Measurements from ENCODE around the gene ACY1. TPM values are rescaled to one million over a fixed set of nuclear protein-coding genes. Genes with fewer than 3 reads are reported as not detected.

The ACY1 gene
- total RNA-seq, 1 donor from 2014 or later: 21.9 TPM

- intact Hi-C loops (cut with DNase I): no loop called here
Observed at GRCh38 chr3:51945031-51945840, 38.1 kb upstream of the ACY1 start.

GRCh38 chr3:51945926-51946705 lies 37.2 kb upstream of the ACY1 start:
- ATAC-seq (no peak), DNase-seq (ENCODE audit: low spot score) (no peak)
- intact Hi-C loops (cut with DNase I): no loop called here

More at GRCh38 chr3:51945031-51945840, 38.1 kb upstream of the ACY1 start:
- ATAC-seq (no peak), DNase-seq (ENCODE audit: low spot score) (no peak)

GRCh38 chr3:51946796-51947195 lies 36.5 kb upstream of the ACY1 start:
- DNase-seq (ENCODE audit: low spot score): no peak
- intact Hi-C loops (cut with DNase I): no loop called here
- no peak for ATAC-seq

- DNase-seq (ENCODE audit: low spot score) (no peak), ATAC-seq (no peak)
- intact Hi-C loops (cut with DNase I): no loop called here
Observed at GRCh38 chr3:51947215-51947900, 36.0 kb upstream of the ACY1 start.

- intact Hi-C loops (cut with DNase I): no loop called here
- DNase-seq (ENCODE audit: low spot score) (no peak), ATAC-seq (no peak)
Observed at GRCh38 chr3:51948016-51948580, 35.2 kb upstream of the ACY1 start.

- no peak for ATAC-seq
- no peak for DNase-seq (ENCODE audit: low spot score)
- intact Hi-C loops (cut with DNase I): no loop called here
Observed at GRCh38 chr3:51949121-51949520, 34.2 kb upstream of the ACY1 start.

GRCh38 chr3:51950899-51951298 lies 32.4 kb upstream of the ACY1 start:
- DNase-seq (ENCODE audit: low spot score) (no peak), ATAC-seq (no peak)
- intact Hi-C loops (cut with DNase I): no loop called here

GRCh38 chr3:51953445-51953844 lies 29.9 kb upstream of the ACY1 start:
- no peak for DNase-seq (ENCODE audit: low spot score)
- ATAC-seq: no peak
- intact Hi-C loops (cut with DNase I): no loop called here

- no peak for ATAC-seq
- intact Hi-C loops (cut with DNase I): no loop called here
Observed at GRCh38 chr3:51954105-51954504, 29.2 kb upstream of the ACY1 start.

GRCh38 chr3:51954713-51955112 lies 28.6 kb upstream of the ACY1 start:
- intact Hi-C loops (cut with DNase I): no loop called here
- no peak for DNase-seq (ENCODE audit: low spot score)
- ATAC-seq: no peak

More at GRCh38 chr3:51954105-51954504, 29.2 kb upstream of the ACY1 start:
- DNase-seq (ENCODE audit: low spot score): no peak

- intact Hi-C loops (cut with DNase I): no loop called here
- ATAC-seq: peak; percentile 2
Observed at GRCh38 chr3:51955175-51955892, 28.0 kb upstream of the ACY1 start, which contains the start of gene GPR62. Gene GPR62 (plus strand): TSS chr3:51955381. CDS start chr3:51955653, 272 bp downstream.

GRCh38 chr3:51955893-51956770 lies 27.2 kb upstream of the ACY1 start:
- DNase-seq (ENCODE audit: low spot score): peak; percentile 73
- ATAC-seq: peak; percentile 75
- intact Hi-C loops (cut with DNase I): no loop called here

More at GRCh38 chr3:51955175-51955892, 28.0 kb upstream of the ACY1 start, which contains the start of gene GPR62:
- DNase-seq (ENCODE audit: low spot score): peak; percentile 56

GRCh38 chr3:51957520-51958205 lies 25.7 kb upstream of the ACY1 start:
- no peak for DNase-seq (ENCODE audit: low spot score)
- intact Hi-C loops (cut with DNase I): no loop called here
- ATAC-seq: no peak

- intact Hi-C loops (cut with DNase I): no loop called here
- no peak for ATAC-seq
- no peak for DNase-seq (ENCODE audit: low spot score)
Observed at GRCh38 chr3:51958603-51959521, 24.5 kb upstream of the ACY1 start.

- DNase-seq (ENCODE audit: low spot score): no peak
- intact Hi-C loops (cut with DNase I): no loop called here
- ATAC-seq: no peak
Observed at GRCh38 chr3:51959651-51960050, 23.7 kb upstream of the ACY1 start.

GRCh38 chr3:51960386-51960785 lies 22.9 kb upstream of the ACY1 start:
- DNase-seq (ENCODE audit: low spot score) (no peak), ATAC-seq (no peak)
- intact Hi-C loops (cut with DNase I): no loop called here

All from sciatic nerve (tissue), 2 donors.